GM12878 (cell line): ENCODE measurements around the gene SNHG17. TPM values are rescaled to one million over a fixed set of nuclear protein-coding genes. Genes with fewer than 3 reads are reported as not detected.

Experiments used
- ATAC-seq: fragments of 200-7000 bp; cut with Tn5 transposase; 3 replicates; pipeline ENCODE4 v1.9.1; 2020; ENCODE audit warnings: mild to moderate bottlenecking, moderate library complexity
- BruUV-seq: library from RNA; stranded (reverse); fragments of 400-500 nt; replicated peaks from 2 replicates; lab custom pipeline; 2021; lab: Mats Ljungman, UMichigan
- CTCF ChIA-PET: fragments of 300-600 bp; sonication (Branson Sonifier 250); formaldehyde crosslinking; extraction: SDS; loops from one replicate; lab custom pipeline; 2021; ENCODE audit warnings: inconsistent platforms; lab: Yijun Ruan, JAX
- POLR2A ChIA-PET: fragments of 350-600 bp; formaldehyde crosslinking; extraction: SDS; loops from one replicate; lab custom pipeline; 2021; ENCODE audit warnings: inconsistent platforms; lab: Charles Lee
- RAD21 ChIA-PET: fragments of 300-600 bp; sonication (Branson Sonifier 250); formaldehyde crosslinking; loops from one replicate; lab custom pipeline; 2023; ENCODE audit warnings: antibody characterized with exemption; ENCODE audit not compliant: unreplicated experiment; lab: Charles Lee
- SMC1A ChIA-PET: fragments of 300-600 bp; sonication (Branson Sonifier 250); formaldehyde crosslinking; loops from one replicate; lab custom pipeline; 2023; ENCODE audit not compliant: unreplicated experiment, uncharacterized antibody; lab: Charles Lee
- DNase-seq: peaks from one replicate; pipeline ENCODE4 v3.0.0-alpha.2; 2011; ENCODE audit warnings: low read depth, low spot score
- FAIRE-seq: peaks from 3 replicates; lab custom pipeline; 2011; peaks lifted over from hg19 to GRCh38; lab: Jason Lieb, UNC
- H2AFZ ChIP-seq: 2 replicates; pipeline ENCODE4 v1.6.0; 2011; ENCODE audit warnings: low read depth, low read length, control low read depth; ENCODE audit not compliant: control insufficient read depth
- H3K27ac ChIP-seq: 2 replicates; pipeline ENCODE4 v1.5.1; 2011; ENCODE audit warnings: control low read depth; ENCODE audit not compliant: control insufficient read depth, insufficient read depth
- H3K27me3 ChIP-seq, 2 experiments: replicated peaks in 1 of 2; 2 replicates each; pipeline versions ENCODE4 v1.6.0 to v1.6.1; 2011; ENCODE audit warnings: low read length in 1 of 2; ENCODE audit not compliant: control insufficient read depth in 2 of 2, insufficient read depth in 2 of 2
- H3K36me3 ChIP-seq, 2 experiments: 2 replicates each; pipeline ENCODE4 v1.5.1; 2011; ENCODE audit warnings: low read length in 1 of 2; ENCODE audit not compliant: control insufficient read depth in 2 of 2, insufficient read depth in 2 of 2
- H3K4me1 ChIP-seq: 2 replicates; pipeline ENCODE4 v1.6.1; 2011; ENCODE audit warnings: mild to moderate bottlenecking, low read length, moderate library complexity, mixed read lengths; ENCODE audit not compliant: control insufficient read depth, insufficient read depth
- H3K4me2 ChIP-seq: 2 replicates; pipeline ENCODE4 v1.6.0; 2011; ENCODE audit warnings: control low read depth; ENCODE audit not compliant: control insufficient read depth, insufficient read depth
- H3K4me3 ChIP-seq: fragments of 200-600 bp; sonication (generic); 2 replicates; pipeline ENCODE4 v1.5.1; 2016
- H3K79me2 ChIP-seq: 2 replicates; pipeline ENCODE4 v1.6.0; 2011; ENCODE audit warnings: low read length; ENCODE audit not compliant: control insufficient read depth, insufficient read depth
- H3K9ac ChIP-seq: 2 replicates; pipeline ENCODE4 v1.8.0; 2011; ENCODE audit warnings: low read length, control low read depth, mixed read lengths; ENCODE audit not compliant: control insufficient read depth, insufficient read depth
- H3K9me3 ChIP-seq: replicated peaks from 3 replicates; pipeline ENCODE4 v1.5.1; 2011; ENCODE audit warnings: mild to moderate bottlenecking, low read length; ENCODE audit not compliant: control insufficient read depth, insufficient read depth
- H4K20me1 ChIP-seq: 2 replicates; pipeline ENCODE4 v1.6.0; 2011; ENCODE audit not compliant: control insufficient read depth, insufficient read depth
- ATF7 ChIP-seq: fragments of 450-650 bp; IDR thresholded peaks from 2 replicates; pipeline ENCODE4 v1.6.1; 2016; ENCODE audit warnings: low read depth, mild to moderate bottlenecking
- BMI1 ChIP-seq: fragments of 450-650 bp; IDR thresholded peaks from 2 replicates; pipeline ENCODE4 v1.6.1; 2016; ENCODE audit warnings: mild to moderate bottlenecking, moderate library complexity, borderline replicate concordance
- GATAD2B ChIP-seq: fragments of 450-650 bp; conservative IDR thresholded peaks from 2 replicates; pipeline ENCODE4 v1.6.1; 2017; ENCODE audit warnings: low read depth, mild to moderate bottlenecking, moderate library complexity
- HCFC1 ChIP-seq: fragments of 150-350 bp; IDR thresholded peaks from 2 replicates; pipeline ENCODE4 v1.6.1; 2014; ENCODE audit warnings: low read length
- HDAC6 ChIP-seq: fragments of 200-600 bp; sonication (generic); IDR thresholded peaks from one replicate; pipeline ENCODE4 v1.8.0; 2017; ENCODE audit warnings: antibody characterized with exemption; ENCODE audit not compliant: unreplicated experiment
- HDGF ChIP-seq: fragments of 450-650 bp; IDR thresholded peaks from 2 replicates; pipeline ENCODE4 v1.6.1; 2016; ENCODE audit warnings: antibody characterized with exemption
- IRF4 ChIP-seq: IDR thresholded peaks from 2 replicates; pipeline ENCODE4 v1.6.1; 2011; ENCODE audit warnings: low read depth, low read length
- MLLT1 ChIP-seq: fragments of 450-650 bp; IDR thresholded peaks from 2 replicates; pipeline ENCODE4 v1.6.1; 2016; ENCODE audit warnings: mild to moderate bottlenecking
- NFYB ChIP-seq: IDR thresholded peaks from 2 replicates; pipeline ENCODE4 v1.6.1; 2011; ENCODE audit warnings: low read depth, mild to moderate bottlenecking, low read length, improper control_type of control experiment, moderate library complexity; ENCODE audit not compliant: insufficient read depth
- RELB ChIP-seq: fragments of 450-650 bp; IDR thresholded peaks from 2 replicates; pipeline ENCODE4 v1.6.1; 2017; ENCODE audit warnings: low read depth, mild to moderate bottlenecking, moderate library complexity
- SP1 ChIP-seq: IDR thresholded peaks from one replicate; pipeline ENCODE4 v1.6.1; 2011; ENCODE audit warnings: low read depth, low read length
- STAT3 ChIP-seq: IDR thresholded peaks from 2 replicates; pipeline ENCODE4 v1.6.1; 2011; ENCODE audit warnings: low read depth, low read length, improper control_type of control experiment
- USF1 ChIP-seq: IDR thresholded peaks from 2 replicates; pipeline ENCODE4 v1.6.1; 2011; ENCODE audit warnings: borderline replicate concordance, low read depth, mild to moderate bottlenecking, moderate library complexity, mixed read lengths, low read length; ENCODE audit not compliant: insufficient read depth; ENCODE audit errors: extremely low read length
- USF2 ChIP-seq: IDR thresholded peaks from 2 replicates; pipeline ENCODE4 v1.6.1; 2011; ENCODE audit warnings: low read depth, low read length, improper control_type of control experiment, borderline replicate concordance
- ZBTB4 ChIP-seq: fragments of 450-650 bp; formaldehyde crosslinking; IDR thresholded peaks from 2 replicates; pipeline ENCODE4 v1.4.0; 2022; ENCODE audit warnings: mild to moderate bottlenecking, moderate library complexity
- WGBS: methylation state at CpG from one replicate; pipeline ENCODE4 v1.1.6; 2016; ENCODE audit warnings: low lambda C conversion rate; ENCODE audit not compliant: insufficient replicate concordance, insufficient coverage; ENCODE audit errors: missing lambda C conversion rate; 5-methylcytosine and 5-hydroxymethylcytosine counted together
- in situ Hi-C: fragments of 300-500 bp; cut with MboI; formaldehyde crosslinking; loops from 9 replicates; pipeline ENCODE4 v1.14.3; 2018; ENCODE audit warnings: mixed read lengths
- intact Hi-C: fragments of 100-400 bp; cut with micrococcal nuclease; formaldehyde crosslinking; loops from one replicate; pipeline ENCODE4 v1.14.2; 2022; ENCODE audit not compliant: unreplicated experiment
- polyA plus RNA-seq, 11 experiments: library from polyadenylated mRNA; depleted of rRNA in 4 of 11; unstranded in 6 of 11; stranded (reverse) in 5 of 11; fragments of >200 nt; fragmentation: Nextera tagmentation in 4 of 11; fragmentation: Illumina TruSeq in 1 of 11; extraction: Ambion mirVana in 4 of 11; extraction: Trizol in 1 of 11; gene quantifications; 1 replicate in 1 of 11; 2 replicates in 10 of 11; pipeline versions ENCODE4 v1.2.1 to v1.2.3, GENCODE V29; 2011 to 2016; ENCODE audit warnings: inconsistent platforms in 2 of 11, missing spikeins in 2 of 11, low read depth in 1 of 11
- total RNA-seq, 4 experiments: library from RNA; depleted of rRNA in 3 of 4; stranded (reverse); fragments of >200 nt in 3 of 4; fragmentation: Illumina TruSeq in 1 of 4; extraction: Trizol in 1 of 4; gene quantifications; 2 replicates each; pipeline versions ENCODE4 v1.2.1 to v1.2.3, GENCODE V29; 2013 to 2021

Gene SNHG17
- total and polyA plus RNA-seq, 10 of the 15 experiments (the other 5 are each of a cell fraction or from before 2014, with no cell fraction given) = 20.8 to 63.0 (median 33.9) TPM

- intact Hi-C loops = loop anchor here (5.0 kb wide), 1 partner anchor 302 kb away; the partner anchor contains the start of gene ACTR5
- FAIRE-seq = no peak
- RAD21 ChIA-PET = interaction anchor here (3.3 kb wide), 1 partner anchor 27 kb away, joined by 11 read pairs; the partner anchor contains the start of gene RALGAPB
- TF ChIP-seq SP1 (no peak), RELB (no peak), ATF7 (no peak), IRF4 (no peak), HDGF (no peak), USF1 (no peak), HCFC1 (no peak), NFYB (no peak), BMI1 (no peak), HDAC6 (no peak), ZBTB4 (CRISPR knock-in tag) (no peak), GATAD2B (no peak), MLLT1 (no peak), USF2 (no peak), STAT3 (no peak)
Observed at GRCh38 chr20:38445381-38445796, 10.3 kb upstream of the SNHG17 start.

More at GRCh38 chr20:38445381-38445796, 10.3 kb upstream of the SNHG17 start:
- Histone ChIP-seq H3K4me3 (no peak overlapping the region), H3K79me2 (peaks cover 23% of the 10 kb centered on the region), H3K4me1 (peaks cover 11% of the 10 kb centered on the region), H2AFZ (no peak overlapping the region), H3K9ac (no peak overlapping the region), H3K4me2 (no peak overlapping the region), H3K27ac (no peak overlapping the region), H3K9me3 (no peaks in the 10 kb centered on the region), H4K20me1 (no peaks in the 10 kb centered on the region), H3K27me3 (no peaks in the 10 kb centered on the region), H3K36me3 (peaks cover 0 to 11% of the 10 kb centered on the region in 2 experiments; a peak in 1 of 4 replicates)
- SMC1A ChIA-PET = interaction anchor here (1.2 to 6.1 kb wide), 4 partner anchors 8 to 75 kb away, joined by 3 to 27 read pairs (median 5); partner anchors contain the start of genes RALGAPB and SNHG17
- CTCF ChIA-PET = interaction anchor here (1.1 to 5.3 kb wide), 8 partner anchors 8 to 307 kb away, joined by 3 to 112 read pairs (median 5); partner anchors contain the start of genes RALGAPB and SNHG17
- ATAC-seq (no peak), DNase-seq (no peak)
- POLR2A ChIA-PET = interaction anchor here (4.0 kb wide), 1 partner anchor 11 kb away, joined by 45 read pairs; the partner anchor contains the start of gene SNHG17
- 19% methylated on average over 3 of the region's 3 CpGs for WGBS
- BruUV-seq = no TSS peak
- in situ Hi-C loops = no loop called here
